Hepatocyte (in vitro differentiated cells): ENCODE measurements around the gene ODC1. TPM values are rescaled to one million over a fixed set of nuclear protein-coding genes. Genes with fewer than 3 reads are reported as not detected.

Experiments
- DNase-seq: peaks from one replicate; pipeline ENCODE4 v3.0.0-alpha.2; 2016; ENCODE audit warnings: low spot score
- H2AFZ ChIP-seq: fragments of 200-600 bp; sonication (generic); 2 replicates; pipeline ENCODE4 v1.6.0; 2016; ENCODE audit warnings: antibody characterized with exemption, mild to moderate bottlenecking
- H3K27ac ChIP-seq: fragments of 200-600 bp; sonication (generic); 2 replicates; pipeline ENCODE4 v1.5.1; 2016; ENCODE audit warnings: mild to moderate bottlenecking
- H3K27me3 ChIP-seq: fragments of 200-600 bp; sonication (generic); 2 replicates; pipeline ENCODE4 v1.6.1; 2016
- H3K36me3 ChIP-seq: fragments of 200-600 bp; sonication (generic); replicated peaks from 2 replicates; pipeline ENCODE4 v1.5.1; 2016; ENCODE audit warnings: low read depth; ENCODE audit not compliant: insufficient read depth
- H3K4me1 ChIP-seq: fragments of 200-600 bp; sonication (generic); 2 replicates; pipeline ENCODE4 v1.5.1; 2016; ENCODE audit warnings: mild to moderate bottlenecking, moderate library complexity; ENCODE audit not compliant: insufficient read depth
- H3K4me2 ChIP-seq: fragments of 200-600 bp; sonication (generic); 2 replicates; pipeline ENCODE4 v1.6.0; 2016
- H3K4me3 ChIP-seq: fragments of 200-600 bp; sonication (generic); 2 replicates; pipeline ENCODE4 v1.5.1; 2016; ENCODE audit warnings: mild to moderate bottlenecking
- H3K79me2 ChIP-seq: fragments of 200-600 bp; sonication (generic); 2 replicates; pipeline ENCODE4 v1.6.0; 2017; ENCODE audit warnings: mild to moderate bottlenecking
- H3K9me2 ChIP-seq: fragments of 200-600 bp; sonication (generic); replicated peaks from 2 replicates; pipeline ENCODE4 v1.6.0; 2017; ENCODE audit warnings: mild to moderate bottlenecking; ENCODE audit not compliant: insufficient read depth
- H3K9me3 ChIP-seq: fragments of 200-600 bp; sonication (generic); 2 replicates; pipeline ENCODE4 v1.5.1; 2016; ENCODE audit warnings: low read depth, mild to moderate bottlenecking
- H4K20me1 ChIP-seq: fragments of 200-600 bp; sonication (generic); 2 replicates; pipeline ENCODE4 v1.6.0; 2016; ENCODE audit warnings: mild to moderate bottlenecking; ENCODE audit not compliant: insufficient read depth, poor library complexity, severe bottlenecking
- EZH2 ChIP-seq: fragments of 200-600 bp; sonication (generic); IDR thresholded peaks from 2 replicates; pipeline ENCODE4 v1.6.1; 2016; ENCODE audit warnings: antibody characterized with exemption, mild to moderate bottlenecking, borderline replicate concordance
- EZH2phosphoT487 ChIP-seq: fragments of 200-600 bp; sonication (generic); IDR thresholded peaks from one replicate; pipeline ENCODE4 v1.6.1; 2018; ENCODE audit warnings: antibody characterized with exemption, mild to moderate bottlenecking, low read depth, moderate library complexity; ENCODE audit not compliant: unreplicated experiment, severe bottlenecking
- WGBS: methylation state at CpG from one replicate; pipeline ENCODE4 v1.1.6; 2016; ENCODE audit warnings: low lambda C conversion rate; ENCODE audit errors: missing lambda C conversion rate; 5-methylcytosine and 5-hydroxymethylcytosine counted together
- polyA plus RNA-seq: library from polyadenylated mRNA; unstranded; fragments of >200 nt; fragmentation: Nextera tagmentation; extraction: Ambion mirVana; gene quantifications from 2 replicates; pipeline ENCODE4 v1.2.1, GENCODE V29; 2016
- total RNA-seq: library from RNA; depleted of rRNA; stranded (reverse); fragments of >200 nt; gene quantifications from 2 replicates; pipeline ENCODE4 v1.2.3, GENCODE V29; 2014
- TF ChIP-seq, protein P1 (sequence below): fragments of 200-600 bp; sonication (generic); IDR thresholded peaks from 2 replicates; pipeline ENCODE4 v1.5.1; 2016; ENCODE audit warnings: antibody characterized with exemption, mild to moderate bottlenecking; ENCODE audit not compliant: poor library complexity

ODC1 gene
- total and polyA plus RNA-seq, 2 experiments from 2014 or later = 92.8 to 165 TPM

DNA sequence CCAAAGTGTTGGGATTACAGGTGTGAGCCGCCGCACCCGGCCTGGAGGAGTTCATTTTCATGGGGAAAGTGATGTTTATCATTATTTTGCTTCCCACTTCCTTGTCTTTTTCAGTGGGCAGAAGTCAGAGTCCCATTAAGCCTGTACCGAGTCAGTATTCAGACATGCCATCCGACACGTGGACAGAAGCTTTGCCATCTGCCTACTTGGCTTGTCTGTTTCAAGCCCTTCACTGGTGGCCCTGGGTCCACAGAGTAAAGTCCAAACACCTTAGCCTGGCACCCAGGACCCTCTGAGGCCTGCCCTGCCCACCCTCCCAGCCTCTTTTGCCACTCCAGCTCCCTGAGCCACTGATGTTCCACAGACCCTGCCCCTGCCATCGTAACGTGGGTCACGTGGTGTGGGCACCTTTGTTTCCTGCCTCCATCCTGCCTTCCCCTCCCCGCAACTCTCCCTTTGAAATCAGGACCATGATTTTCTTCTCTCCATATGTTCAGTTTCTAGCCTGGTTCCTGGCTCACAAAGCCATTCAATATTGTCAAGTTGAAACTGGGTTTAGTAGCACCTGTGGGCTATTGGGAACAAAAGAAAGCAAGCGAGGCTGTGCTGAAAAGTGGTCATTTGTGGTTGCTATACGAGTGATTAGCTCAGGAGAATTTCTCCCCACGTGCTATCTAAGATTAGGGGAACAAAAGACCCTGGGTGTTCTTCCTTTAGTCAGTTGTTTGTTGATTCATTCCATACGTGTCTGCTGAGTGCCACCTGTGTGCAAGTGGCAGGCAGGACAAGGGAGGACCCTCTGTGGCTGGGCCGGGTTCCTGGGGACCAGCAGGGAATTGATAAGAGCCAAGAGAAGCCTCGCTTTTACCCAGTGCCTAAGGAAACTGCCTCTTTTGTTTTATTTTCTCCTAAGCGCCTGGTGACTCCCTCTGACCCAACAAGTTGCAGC, 5.1 kb upstream of the ODC1 start:
- Histone ChIP-seq H2AFZ (no peak overlapping the region), H3K27me3 (no peaks in the 10 kb centered on the region), H3K4me2 (no peak overlapping the region), H3K36me3 (no peaks in the 10 kb centered on the region), H3K79me2 (no peaks in the 10 kb centered on the region), H3K9me2 (no peaks in the 10 kb centered on the region), H4K20me1 (no peaks in the 10 kb centered on the region), H3K27ac (no peak overlapping the region), H3K4me3 (no peak overlapping the region), H3K9me3 (no peaks in the 10 kb centered on the region), H3K4me1 (peaks cover 14% of the 10 kb centered on the region)
- TF ChIP-seq, protein P1, sequence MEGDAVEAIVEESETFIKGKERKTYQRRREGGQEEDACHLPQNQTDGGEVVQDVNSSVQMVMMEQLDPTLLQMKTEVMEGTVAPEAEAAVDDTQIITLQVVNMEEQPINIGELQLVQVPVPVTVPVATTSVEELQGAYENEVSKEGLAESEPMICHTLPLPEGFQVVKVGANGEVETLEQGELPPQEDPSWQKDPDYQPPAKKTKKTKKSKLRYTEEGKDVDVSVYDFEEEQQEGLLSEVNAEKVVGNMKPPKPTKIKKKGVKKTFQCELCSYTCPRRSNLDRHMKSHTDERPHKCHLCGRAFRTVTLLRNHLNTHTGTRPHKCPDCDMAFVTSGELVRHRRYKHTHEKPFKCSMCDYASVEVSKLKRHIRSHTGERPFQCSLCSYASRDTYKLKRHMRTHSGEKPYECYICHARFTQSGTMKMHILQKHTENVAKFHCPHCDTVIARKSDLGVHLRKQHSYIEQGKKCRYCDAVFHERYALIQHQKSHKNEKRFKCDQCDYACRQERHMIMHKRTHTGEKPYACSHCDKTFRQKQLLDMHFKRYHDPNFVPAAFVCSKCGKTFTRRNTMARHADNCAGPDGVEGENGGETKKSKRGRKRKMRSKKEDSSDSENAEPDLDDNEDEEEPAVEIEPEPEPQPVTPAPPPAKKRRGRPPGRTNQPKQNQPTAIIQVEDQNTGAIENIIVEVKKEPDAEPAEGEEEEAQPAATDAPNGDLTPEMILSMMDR = no peak
- no peak for TF ChIP-seq EZH2phosphoT487
- no peak for DNase-seq
- 85% methylated on average over 17 of the region's 17 CpGs for WGBS

DNA sequence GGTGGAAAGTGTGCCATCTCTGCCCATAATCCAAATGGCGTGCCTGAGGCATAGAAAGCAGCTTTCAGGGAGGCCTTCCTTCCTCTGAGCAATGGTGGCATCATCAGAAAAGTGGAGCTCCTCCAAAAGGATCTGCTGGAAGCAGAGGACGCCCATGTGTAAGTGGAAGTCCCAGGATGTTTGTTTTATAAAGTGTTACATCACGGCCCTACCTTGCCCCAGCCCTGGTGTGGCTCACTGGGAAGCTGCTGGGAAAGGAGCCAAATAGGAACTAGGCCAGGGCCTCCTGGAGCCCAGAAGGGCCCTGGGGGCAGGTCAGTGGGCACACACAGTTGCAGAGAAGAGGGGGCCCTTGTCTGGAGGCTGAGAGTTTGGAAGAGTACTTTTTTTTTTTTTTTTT, 4.2 kb upstream of the ODC1 start:
- Histone ChIP-seq H3K27me3 (no peaks in the 10 kb centered on the region), H2AFZ (no peak overlapping the region), H3K27ac (no peak overlapping the region), H3K9me3 (no peaks in the 10 kb centered on the region), H3K36me3 (no peaks in the 10 kb centered on the region), H3K79me2 (peaks cover 5% of the 10 kb centered on the region), H3K4me2 (no peak overlapping the region), H4K20me1 (peaks cover 4% of the 10 kb centered on the region), H3K4me1 (peaks cover 7% of the 10 kb centered on the region), H3K4me3 (no peak overlapping the region), H3K9me2 (no peaks in the 10 kb centered on the region)
- TF ChIP-seq EZH2 (no peak), EZH2phosphoT487 (no peak)
- TF ChIP-seq, protein P1 = no peak
- WGBS = 72% methylated on average over 3 of the region's 3 CpGs
- peak; percentile 63 for DNase-seq

DNA sequence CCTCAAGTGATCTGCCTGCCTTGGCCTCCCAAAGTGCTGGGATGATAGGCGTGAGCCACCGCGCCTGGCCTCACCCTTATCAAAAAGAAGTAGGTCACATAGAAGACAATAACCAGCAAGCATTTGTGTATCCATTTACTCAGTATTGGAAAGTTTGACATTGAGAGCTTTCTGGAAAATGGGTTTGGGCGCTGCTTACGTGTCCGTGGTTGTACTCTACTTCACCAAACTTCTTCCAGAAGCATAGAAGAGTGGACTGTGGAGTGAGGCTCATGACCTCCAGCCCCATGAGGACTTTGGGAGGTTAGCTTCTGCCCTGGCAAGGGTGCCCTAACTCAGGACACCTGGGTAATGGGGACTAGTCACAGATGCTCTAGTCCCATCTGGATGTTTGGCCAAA, 3.7 kb upstream of the ODC1 start:
- H4K20me1 ChIP-seq = peaks cover 9% of the 10 kb centered on the region
- no peak for TF ChIP-seq EZH2
- TF ChIP-seq, protein P1 = no peak
- no peak for TF ChIP-seq EZH2phosphoT487
- H3K9me2 ChIP-seq = no peaks in the 10 kb centered on the region
- H3K79me2 ChIP-seq = peaks cover 10% of the 10 kb centered on the region
- H3K4me2 ChIP-seq = no peak overlapping the region
- no peak overlapping the region for H3K4me3 ChIP-seq
- H3K4me1 ChIP-seq = peaks cover 7% of the 10 kb centered on the region
- H3K27ac ChIP-seq = no peak overlapping the region
- 97% methylated on average over 6 of the region's 6 CpGs for WGBS
- H3K9me3 ChIP-seq = no peaks in the 10 kb centered on the region
- no peak overlapping the region for H2AFZ ChIP-seq
- H3K27me3 ChIP-seq = no peaks in the 10 kb centered on the region
- DNase-seq = no peak
- H3K36me3 ChIP-seq = no peaks in the 10 kb centered on the region
